22Rv1 (cell line): ENCODE measurements around the gene SLAMF8.

Experiments used
- H3K27ac ChIP-seq: fragments of 450-650 bp; 2 replicates; pipeline ENCODE4 v1.5.1; 2017
- CTCF ChIP-seq: fragments of 450-650 bp; IDR thresholded peaks from 2 replicates; pipeline ENCODE4 v1.5.1; 2017; ENCODE audit warnings: mild to moderate bottlenecking
- ZFX ChIP-seq: fragments of 450-650 bp; IDR thresholded peaks from 2 replicates; pipeline ENCODE4 v1.6.1; 2017; ENCODE audit warnings: antibody characterized with exemption, borderline replicate concordance

The SLAMF8 gene

GRCh38 chr1:159847231-159847630 is 20.6 kb downstream of the SLAMF8 start:
- TF ChIP-seq ZFX (no peak), CTCF (no peak)
- no peak overlapping the region for H3K27ac ChIP-seq

- H3K27ac ChIP-seq = no peak overlapping the region
- TF ChIP-seq CTCF = no peak
- no peak for TF ChIP-seq ZFX
These were observed 21.7 kb downstream of the SLAMF8 start for GRCh38 chr1:159848326-159848725.

GRCh38 chr1:159849626-159850366 is 23.1 kb downstream of the SLAMF8 start:
- H3K27ac ChIP-seq = no peak overlapping the region
- no peak for TF ChIP-seq ZFX
- no peak for TF ChIP-seq CTCF

GRCh38 chr1:159851407-159851806 is 24.7 kb downstream of the SLAMF8 start:
- TF ChIP-seq CTCF = peak; percentile 10
- TF ChIP-seq ZFX = no peak
- no peak overlapping the region for H3K27ac ChIP-seq

GRCh38 chr1:159853417-159854115 is 26.9 kb downstream of the SLAMF8 start:
- TF ChIP-seq CTCF (no peak), ZFX (no peak)
- H3K27ac ChIP-seq = peak overlapping the region; percentile 79

GRCh38 chr1:159854116-159854692 is 27.5 kb downstream of the SLAMF8 start:
- peak overlapping the region; percentile 79 for H3K27ac ChIP-seq
- TF ChIP-seq CTCF = no peak
- no peak for TF ChIP-seq ZFX
